H9 (cell line): ENCODE data around the gene GTF2A1. TPM values are rescaled to one million over a fixed set of nuclear protein-coding genes. Genes with fewer than 3 reads are reported as not detected.

Experiments used
- DNase-seq: peaks from one replicate; pipeline ENCODE4 v3.0.0-alpha.2; 2017
- H2AFZ ChIP-seq: one replicate; pipeline ENCODE4 v1.6.1; 2013; ENCODE audit warnings: mild to moderate bottlenecking, low read length, control low read depth, moderate library complexity
- H2AK5ac ChIP-seq: 2 replicates; pipeline ENCODE4 v1.6.1; 2013; ENCODE audit warnings: low read length, control low read depth, mixed read lengths; ENCODE audit not compliant: insufficient read length
- H2BK120ac ChIP-seq: one replicate; pipeline ENCODE4 v1.6.1; 2013; ENCODE audit warnings: low read depth, mild to moderate bottlenecking, low read length, control low read depth, inconsistent platforms; ENCODE audit not compliant: poor library complexity, severe bottlenecking
- H2BK12ac ChIP-seq: 2 replicates; pipeline ENCODE4 v1.6.1; 2013; ENCODE audit warnings: low read length, control low read depth, mixed read lengths, low read depth; ENCODE audit not compliant: insufficient read length
- H2BK15ac ChIP-seq: 2 replicates; pipeline ENCODE4 v1.6.1; 2013; ENCODE audit warnings: low read depth, low read length, control low read depth
- H2BK20ac ChIP-seq: one replicate; pipeline ENCODE4 v1.6.1; 2013; ENCODE audit warnings: low read depth, mild to moderate bottlenecking, low read length, control low read depth, inconsistent platforms; ENCODE audit not compliant: poor library complexity, severe bottlenecking
- H2BK5ac ChIP-seq: 2 replicates; pipeline ENCODE4 v1.6.1; 2013; ENCODE audit warnings: low read length, control low read depth, mixed read lengths; ENCODE audit not compliant: insufficient read length
- H3K14ac ChIP-seq: 2 replicates; pipeline ENCODE4 v1.6.1; 2013; ENCODE audit warnings: low read length, control low read depth; ENCODE audit not compliant: insufficient read depth
- H3K18ac ChIP-seq: 2 replicates; pipeline ENCODE4 v1.6.1; 2013; ENCODE audit warnings: low read depth, mild to moderate bottlenecking, mixed read lengths, low read length, control low read depth; ENCODE audit not compliant: insufficient read length
- H3K23ac ChIP-seq: 2 replicates; pipeline ENCODE4 v1.6.1; 2013; ENCODE audit warnings: low read length, control low read depth, mixed read lengths, low read depth; ENCODE audit not compliant: insufficient read length
- H3K23me2 ChIP-seq: 2 replicates; pipeline ENCODE4 v1.6.1; 2013; ENCODE audit warnings: low read depth, mild to moderate bottlenecking, mixed read lengths, low read length, control low read depth; ENCODE audit not compliant: insufficient read length, poor library complexity, severe bottlenecking
- H3K27ac ChIP-seq: 2 replicates; pipeline ENCODE4 v1.5.1; 2013; ENCODE audit warnings: low read length, control low read depth, mixed read lengths, low read depth; ENCODE audit not compliant: insufficient read length
- H3K27me3 ChIP-seq: 2 replicates; pipeline ENCODE4 v1.6.1; 2013; ENCODE audit warnings: low read length, control low read depth, inconsistent platforms; ENCODE audit not compliant: insufficient read depth
- H3K4ac ChIP-seq: 2 replicates; pipeline ENCODE4 v1.6.1; 2013; ENCODE audit warnings: low read depth, mild to moderate bottlenecking, control low read depth, inconsistent platforms, low read length, moderate library complexity
- H3K4me1 ChIP-seq: 2 replicates; pipeline ENCODE4 v1.6.1; 2013; ENCODE audit warnings: low read length, control low read depth, inconsistent platforms; ENCODE audit not compliant: insufficient read depth
- H3K4me2 ChIP-seq: 2 replicates; pipeline ENCODE4 v1.6.1; 2013; ENCODE audit warnings: low read length, control low read depth, mixed read lengths; ENCODE audit not compliant: insufficient read length, insufficient read depth
- H3K56ac ChIP-seq: 2 replicates; pipeline ENCODE4 v1.6.1; 2013; ENCODE audit warnings: low read depth, mild to moderate bottlenecking, mixed read lengths, low read length, control low read depth; ENCODE audit not compliant: insufficient read length
- H3K79me1 ChIP-seq: 2 replicates; pipeline ENCODE4 v1.6.1; 2013; ENCODE audit warnings: low read depth, mild to moderate bottlenecking, moderate library complexity, low read length, control low read depth, inconsistent platforms; ENCODE audit not compliant: insufficient read depth, poor library complexity, severe bottlenecking
- H3K79me2 ChIP-seq: 2 replicates; pipeline ENCODE4 v1.6.1; 2013; ENCODE audit warnings: low read length, control low read depth, inconsistent platforms; ENCODE audit not compliant: insufficient read depth
- H3K9ac ChIP-seq: 2 replicates; pipeline ENCODE4 v1.6.1; 2013; ENCODE audit warnings: low read length, control low read depth, mixed read lengths; ENCODE audit not compliant: insufficient read length; ENCODE audit errors: extremely low read depth
- H3K9me3 ChIP-seq: one replicate; pipeline ENCODE4 v1.6.1; 2013; ENCODE audit warnings: low read depth, low read length, inconsistent platforms; ENCODE audit not compliant: control insufficient read depth
- H3T11ph ChIP-seq: one replicate; pipeline ENCODE4 v1.6.1; 2013; ENCODE audit warnings: mild to moderate bottlenecking, low read length, control low read depth, inconsistent platforms
- H4K20me1 ChIP-seq: one replicate; pipeline ENCODE4 v1.6.1; 2013; ENCODE audit not compliant: control insufficient read depth, insufficient read length, insufficient read depth
- H4K5ac ChIP-seq: 2 replicates; pipeline ENCODE4 v1.6.1; 2013; ENCODE audit warnings: low read depth, mild to moderate bottlenecking, mixed read lengths, low read length, control low read depth; ENCODE audit not compliant: insufficient read length
- H4K8ac ChIP-seq: replicated peaks from 2 replicates; pipeline ENCODE4 v1.6.1; 2013; ENCODE audit warnings: low read length, control low read depth, mixed read lengths, low read depth; ENCODE audit not compliant: insufficient read length
- H4K91ac ChIP-seq: 2 replicates; pipeline ENCODE4 v1.6.1; 2013; ENCODE audit warnings: low read depth, mild to moderate bottlenecking, moderate library complexity, mixed read lengths, low read length, control low read depth; ENCODE audit not compliant: insufficient read length
- H3K27ac Mint-ChIP-seq, 3 experiments: 2 replicates in 2 of 3; 3 replicates in 1 of 3; pipeline ENCODE4 v1.8.0; 2020 to 2021; ENCODE audit warnings: mixed read lengths in 3 of 3, mild to moderate bottlenecking in 1 of 3, moderate library complexity in 1 of 3
- H3K27me3 Mint-ChIP-seq: 2 replicates; pipeline ENCODE4 v1.8.0; 2021; ENCODE audit warnings: low read depth, mild to moderate bottlenecking, moderate library complexity, mixed read lengths
- H3K36me3 Mint-ChIP-seq, 3 experiments: 2 replicates in 2 of 3; 3 replicates in 1 of 3; pipeline ENCODE4 v1.8.0; 2020 to 2021; ENCODE audit warnings: low read depth in 3 of 3, mixed read lengths in 3 of 3; ENCODE audit not compliant: insufficient read depth in 1 of 3
- H3K4me1 Mint-ChIP-seq, 2 experiments: 2 replicates each; pipeline ENCODE4 v1.8.0; 2020; ENCODE audit warnings: mixed read lengths in 2 of 2
- H3K4me3 Mint-ChIP-seq, 2 experiments: 2 replicates in 1 of 2; 3 replicates in 1 of 2; pipeline ENCODE4 v1.8.0; 2020 to 2021; ENCODE audit warnings: mild to moderate bottlenecking in 2 of 2, mixed read lengths in 2 of 2, moderate library complexity in 1 of 2
- H3K9me3 Mint-ChIP-seq, 2 experiments: 2 replicates in 1 of 2; 3 replicates in 1 of 2; pipeline ENCODE4 v1.8.0; 2020; ENCODE audit warnings: mild to moderate bottlenecking in 2 of 2, mixed read lengths in 2 of 2, moderate library complexity in 1 of 2
- WGBS: extraction: QIAGEN DNeasy Blood & Tissue Kit; methylation state at CpG from one replicate; pipeline ENCODE4 v1.1.7; 2013; ENCODE audit warnings: missing lambda C conversion rate, low lambda C conversion rate, mixed read lengths; ENCODE audit not compliant: insufficient read length; ENCODE audit errors: extremely low coverage; 5-methylcytosine and 5-hydroxymethylcytosine counted together
- total RNA-seq: library from RNA; stranded (reverse); gene quantifications from 2 replicates; pipeline ENCODE4 v1.2.1, GENCODE V29; 2021
- TF ChIP-seq, protein P1 (sequence below): fragments of 200-600 bp; sonication (generic); conservative IDR thresholded peaks from 3 replicates; pipeline ENCODE4 v1.8.0; 2021; ENCODE audit warnings: antibody characterized with exemption, mild to moderate bottlenecking

Gene GTF2A1
- total RNA-seq, 1 experiment from 2014 or later, result 43.0 TPM

DNA sequence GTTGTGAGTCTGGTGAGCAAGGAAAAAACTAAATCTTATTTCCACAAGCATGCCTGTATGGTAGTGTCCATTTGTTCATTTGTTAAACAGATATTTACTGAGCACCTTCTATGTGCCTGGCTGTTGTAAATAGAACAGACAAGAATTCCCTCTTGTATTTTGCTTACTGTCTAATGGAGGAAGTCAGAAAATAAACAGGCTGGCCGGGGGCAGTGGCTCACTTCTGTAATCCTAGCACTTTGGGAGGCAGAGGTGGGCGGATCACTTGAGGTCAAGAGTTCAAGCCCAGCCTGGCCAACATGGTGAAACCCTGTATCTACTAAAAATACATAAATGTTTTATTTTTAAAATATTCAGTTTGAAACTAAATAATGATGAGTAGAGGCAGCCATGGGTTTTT lies 79.3 kb downstream of the GTF2A1 start:
- WGBS, result no CpG with 5 or more reads among the region's 2 CpGs
- Histone ChIP-seq H3K4me2 (no peak overlapping the region), H3K27ac (no peak overlapping the region), H3K14ac (no peak overlapping the region), H2BK5ac (no peak overlapping the region), H3K79me2 (no peaks in the 10 kb centered on the region), H2BK20ac (no peak overlapping the region), H3K9me3 (no peaks in the 10 kb centered on the region), H3K23me2 (no peaks in the 10 kb centered on the region), H4K20me1 (no peaks in the 10 kb centered on the region), H4K5ac (no peak overlapping the region), H3K56ac (no peak overlapping the region), H2BK12ac (no peak overlapping the region), H3K9ac (no peak overlapping the region), H3K18ac (no peak overlapping the region), H3K79me1 (no peaks in the 10 kb centered on the region), H2AFZ (no peak overlapping the region), H2BK15ac (no peak overlapping the region), H3K27me3 (no peaks in the 10 kb centered on the region), H2AK5ac (no peak overlapping the region), H4K91ac (no peak overlapping the region), H3K4me1 (no peaks in the 10 kb centered on the region), H4K8ac (no peak overlapping the region), H3K4ac (no peak overlapping the region), H3T11ph (no peak overlapping the region), H2BK120ac (no peak overlapping the region), H3K23ac (no peak overlapping the region)
- H3K4me3 Mint-ChIP-seq, result no peak overlapping the region
- TF ChIP-seq, protein P1, sequence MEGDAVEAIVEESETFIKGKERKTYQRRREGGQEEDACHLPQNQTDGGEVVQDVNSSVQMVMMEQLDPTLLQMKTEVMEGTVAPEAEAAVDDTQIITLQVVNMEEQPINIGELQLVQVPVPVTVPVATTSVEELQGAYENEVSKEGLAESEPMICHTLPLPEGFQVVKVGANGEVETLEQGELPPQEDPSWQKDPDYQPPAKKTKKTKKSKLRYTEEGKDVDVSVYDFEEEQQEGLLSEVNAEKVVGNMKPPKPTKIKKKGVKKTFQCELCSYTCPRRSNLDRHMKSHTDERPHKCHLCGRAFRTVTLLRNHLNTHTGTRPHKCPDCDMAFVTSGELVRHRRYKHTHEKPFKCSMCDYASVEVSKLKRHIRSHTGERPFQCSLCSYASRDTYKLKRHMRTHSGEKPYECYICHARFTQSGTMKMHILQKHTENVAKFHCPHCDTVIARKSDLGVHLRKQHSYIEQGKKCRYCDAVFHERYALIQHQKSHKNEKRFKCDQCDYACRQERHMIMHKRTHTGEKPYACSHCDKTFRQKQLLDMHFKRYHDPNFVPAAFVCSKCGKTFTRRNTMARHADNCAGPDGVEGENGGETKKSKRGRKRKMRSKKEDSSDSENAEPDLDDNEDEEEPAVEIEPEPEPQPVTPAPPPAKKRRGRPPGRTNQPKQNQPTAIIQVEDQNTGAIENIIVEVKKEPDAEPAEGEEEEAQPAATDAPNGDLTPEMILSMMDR, result no peak
- no peaks in the 10 kb centered on the region for H3K4me1 Mint-ChIP-seq
- no peak overlapping the region for H3K27ac Mint-ChIP-seq
- no peaks in the 10 kb centered on the region for H3K27me3 Mint-ChIP-seq
- no peaks in the 10 kb centered on the region for H3K36me3 Mint-ChIP-seq
- no peak for DNase-seq
- no peaks in the 10 kb centered on the region for H3K9me3 Mint-ChIP-seq
